HG03097 (cell line): ENCODE measurements around the gene ICAM5.
A peak's percentile ranks its signal among the peaks of the same experiment; 100 is the strongest.
"Not testable (repeated sequence)": the region's sequence is repeated elsewhere in the genome, so short reads cannot be mapped to it uniquely, and the experiment has no call there.

Experiments used
- ATAC-seq: cut with Tn5 transposase; IDR thresholded peaks from one replicate; pipeline ENCODE4 v1.9.1; 2021; ENCODE audit not compliant: unreplicated experiment, low FRiP score

Gene ICAM5

DNA sequence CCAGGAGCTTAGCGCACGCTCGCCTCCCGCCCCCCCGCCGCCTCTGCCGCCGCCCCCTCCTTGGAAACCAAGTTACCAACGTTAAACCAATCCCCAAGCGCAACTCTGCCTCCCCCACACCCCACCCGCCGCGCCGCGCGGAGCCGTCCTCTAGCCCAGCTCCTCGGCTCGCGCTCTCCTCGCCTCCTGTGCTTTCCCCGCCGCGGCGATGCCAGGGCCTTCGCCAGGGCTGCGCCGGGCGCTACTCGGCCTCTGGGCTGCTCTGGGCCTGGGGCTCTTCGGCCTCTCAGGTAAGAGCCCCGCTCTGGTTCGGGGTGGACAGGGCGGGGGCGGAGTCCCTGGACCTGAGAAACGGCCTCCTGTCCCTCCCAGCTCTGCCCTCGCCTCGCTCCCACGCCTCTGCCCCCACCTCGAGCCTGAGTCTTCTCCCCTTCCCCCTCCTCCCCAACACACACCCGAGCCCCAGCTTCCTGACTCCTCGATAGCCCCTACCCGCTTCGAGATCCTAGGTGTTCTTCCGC is at the start of gene ICAM5:
TSS of gene ICAM5 (plus strand) at position 117 of the 521 bp plus-strand sequence. CDS start at position 209, 92 bp downstream.
- no peak for ATAC-seq

GRCh38 chr19:10241826-10242449 is 47.8 kb upstream of the ICAM5 start:
- ATAC-seq = not testable (repeated sequence)

GRCh38 chr19:10243606-10244005 is 46.1 kb upstream of the ICAM5 start:
- ATAC-seq = no peak

DNA sequence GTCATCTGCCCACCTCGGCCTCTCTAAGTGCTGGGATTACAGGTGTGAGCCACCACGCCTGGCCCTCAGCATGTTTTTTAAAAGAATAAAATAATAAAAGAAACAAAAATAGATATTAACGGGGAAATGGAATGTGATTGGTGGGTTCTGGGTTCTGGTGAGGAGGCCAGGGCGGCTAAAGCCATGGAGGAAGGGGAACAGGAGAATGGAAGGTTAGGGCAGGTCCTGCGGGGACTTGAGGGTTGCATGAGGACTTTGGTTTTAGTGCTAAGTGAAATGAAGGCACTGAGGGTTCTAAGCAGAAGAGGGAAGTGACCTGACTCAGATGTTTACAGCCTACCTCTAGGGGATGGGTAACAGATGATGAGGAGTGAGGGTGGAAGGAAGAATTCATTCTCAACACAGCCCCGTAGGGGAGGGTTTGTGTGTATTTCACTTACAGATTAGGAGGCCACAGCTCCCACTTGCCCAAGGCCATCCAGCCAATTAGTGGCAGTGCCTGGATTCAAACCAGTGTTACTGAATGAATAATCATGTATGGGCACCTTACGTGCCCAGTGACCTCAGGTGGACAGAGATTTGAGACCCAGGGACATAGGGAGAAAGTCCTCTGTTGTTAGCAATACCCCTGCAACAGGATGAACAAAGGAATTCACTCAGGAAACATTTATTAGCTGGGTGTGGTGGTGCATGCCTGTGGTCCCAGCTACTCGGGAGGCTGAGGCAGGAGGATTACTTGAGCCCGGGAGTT is 44.4 kb upstream of the ICAM5 start:
- ATAC-seq = no peak

GRCh38 chr19:10246511-10246910 is 43.2 kb upstream of the ICAM5 start:
- ATAC-seq = no peak

DNA sequence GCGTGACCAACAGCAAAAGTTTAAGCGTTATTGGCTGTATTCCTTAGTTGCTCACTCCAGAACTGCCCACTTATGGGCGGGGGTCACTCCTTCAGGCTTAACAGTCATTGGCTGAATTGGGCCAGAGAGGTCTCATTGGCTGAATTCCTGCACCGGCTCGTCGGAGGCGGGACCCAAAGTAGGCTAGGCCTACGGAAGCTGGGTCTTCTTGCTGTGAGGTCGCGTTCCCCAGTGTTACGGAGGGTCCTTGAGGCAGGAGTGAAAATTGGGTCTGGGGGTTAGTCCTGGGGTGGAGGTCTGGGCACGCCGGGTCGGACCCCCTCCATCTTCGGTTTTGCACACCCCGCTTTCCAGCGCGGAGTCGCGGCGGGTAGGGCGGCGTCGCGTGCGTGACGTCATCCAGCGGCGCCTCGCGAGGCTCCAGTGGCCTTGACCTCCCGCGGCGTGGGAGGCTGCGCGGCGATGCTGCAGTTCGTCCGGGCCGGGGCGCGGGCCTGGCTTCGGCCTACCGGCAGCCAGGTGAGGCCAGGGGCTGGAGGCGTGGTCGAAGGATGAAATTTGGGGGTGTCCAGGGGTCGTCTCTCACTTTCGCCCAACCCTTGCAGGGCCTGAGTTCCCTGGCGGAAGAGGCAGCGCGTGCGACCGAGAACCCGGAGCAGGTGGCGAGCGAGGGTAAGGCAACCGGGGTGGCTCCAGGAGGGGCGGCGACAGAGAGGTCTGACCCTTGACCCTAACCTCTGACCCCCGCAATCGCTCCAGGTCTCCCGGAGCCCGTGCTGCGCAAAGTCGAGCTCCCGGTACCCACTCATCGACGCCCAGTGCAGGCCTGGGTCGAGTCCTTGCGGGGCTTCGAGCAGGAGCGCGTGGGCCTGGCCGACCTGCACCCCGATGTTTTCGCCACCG is 37.7 kb upstream of the ICAM5 start, which contains the start of gene MRPL4:
TSS of gene MRPL4 (plus strand) at position 423 of the 903 bp plus-strand sequence. CDS start at position 463, 40 bp downstream.
- peak; percentile 89 for ATAC-seq

- no peak for ATAC-seq
These were observed 37.0 kb upstream of the ICAM5 start for GRCh38 chr19:10252707-10253106.

GRCh38 chr19:10254244-10254643 is 35.5 kb upstream of the ICAM5 start:
- no peak for ATAC-seq

- ATAC-seq = no peak
These were observed 34.4 kb upstream of the ICAM5 start for GRCh38 chr19:10255358-10255757.

DNA sequence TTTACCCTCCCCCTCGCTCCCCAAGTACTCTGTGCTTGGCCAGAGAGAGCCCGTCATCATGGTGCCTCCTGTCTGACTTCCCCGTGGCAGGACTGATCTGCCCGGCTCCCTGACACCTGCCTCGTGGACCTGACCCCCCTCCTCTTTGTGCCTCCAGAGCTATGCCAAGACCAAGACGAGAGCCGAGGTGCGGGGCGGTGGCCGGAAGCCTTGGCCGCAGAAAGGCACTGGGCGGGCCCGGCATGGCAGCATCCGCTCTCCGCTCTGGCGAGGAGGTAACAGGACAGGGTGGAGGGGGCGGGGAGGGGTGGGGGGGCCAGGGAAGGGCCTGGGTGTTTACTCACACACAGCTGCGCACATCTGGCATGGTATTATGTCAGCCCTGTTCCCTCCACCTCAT is 33.2 kb upstream of the ICAM5 start:
- no peak for ATAC-seq

GRCh38 chr19:10256970-10257615 is 32.7 kb upstream of the ICAM5 start:
- no peak for ATAC-seq

- ATAC-seq = no peak
These were observed 31.6 kb upstream of the ICAM5 start for GRCh38 chr19:10258080-10258710.

- ATAC-seq = no peak
These were observed 30.4 kb upstream of the ICAM5 start for GRCh38 chr19:10259162-10259905.

- ATAC-seq = no peak
These were observed 29.6 kb upstream of the ICAM5 start for GRCh38 chr19:10260141-10260584.

GRCh38 chr19:10262771-10263170 is 27.0 kb upstream of the ICAM5 start:
- ATAC-seq = no peak

DNA sequence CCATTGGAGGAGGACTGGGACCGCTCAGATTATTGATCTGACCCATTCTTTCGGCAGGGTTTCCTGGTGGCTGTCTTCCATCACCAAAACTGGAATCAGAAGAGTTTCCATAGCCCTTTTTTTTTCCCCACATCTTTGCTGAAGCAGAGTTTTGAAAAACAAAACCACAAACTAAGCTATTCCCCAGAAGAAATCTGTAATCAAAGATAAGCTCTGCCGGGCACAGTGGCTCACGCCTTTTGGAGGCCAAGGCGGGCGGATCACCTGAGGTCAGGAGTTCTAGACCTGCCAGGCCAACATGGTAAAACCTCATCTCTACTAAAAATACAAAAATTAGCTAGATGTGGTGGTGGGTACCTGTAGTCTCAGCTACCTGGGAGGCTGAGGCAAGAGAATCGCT is 23.0 kb upstream of the ICAM5 start:
- no peak for ATAC-seq

DNA sequence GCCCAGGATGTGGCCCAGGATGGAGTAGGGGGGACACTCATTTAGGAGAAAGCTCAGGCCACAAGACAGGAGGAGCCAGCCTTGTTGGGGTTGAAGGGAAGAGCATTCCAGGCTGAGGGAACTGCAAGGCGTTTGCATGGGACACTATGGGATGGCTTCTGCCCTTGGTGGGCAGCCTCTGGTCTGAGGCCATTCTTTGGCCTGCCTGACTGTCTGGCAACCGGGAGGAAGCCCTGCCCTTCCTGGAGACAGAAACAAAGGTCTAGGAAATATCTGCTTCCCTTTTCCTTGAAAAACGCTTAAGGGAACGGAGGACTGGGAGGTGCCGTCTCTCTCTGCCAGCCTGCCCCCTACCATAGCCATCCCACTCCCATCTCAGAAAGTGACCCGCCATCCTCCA is 21.7 kb upstream of the ICAM5 start:
- ATAC-seq = no peak

GRCh38 chr19:10269333-10270179 is 20.2 kb upstream of the ICAM5 start:
- peak; percentile 30 for ATAC-seq
